ENCODE results near the gene STAT2.
A peak's percentile ranks its signal among the peaks of the same experiment; 100 is the strongest.
"Not testable (repeated sequence)": the region's sequence is repeated elsewhere in the genome, so short reads cannot be mapped to it uniquely, and the experiment has no call there.

Gene STAT2

GRCh38 chr12:56359851-56360767 is at the start of gene STAT2:
Gene STAT2 (minus strand): TSS chr12:56360107. CDS start chr12:56356571, 3,536 bp downstream.
- Histone ChIP-seq H3K4me1 (ENCODE audit: insufficient read depth, low read length) (peaks cover 15% of the 10 kb centered on the region), H2AFZ (ENCODE audit: low read depth, low read length) (peak within 1 kb of the TSS; percentile 58), H3K4me3 (ENCODE audit: low read length) (peak within 1 kb of the TSS; percentile 98), H3K36me3 (ENCODE audit: insufficient read depth, low read length) (peaks cover 12% of the 10 kb centered on the region), H3K9me3 (ENCODE audit: low read length) (no peaks in the 10 kb centered on the region), H3K27me3 (ENCODE audit: insufficient read depth, low read length) (no peaks in the 10 kb centered on the region)

- H3K9me3 ChIP-seq (ENCODE audit: low read length), result no peaks in the 10 kb centered on the region
- no peak overlapping the region for H2AFZ ChIP-seq (ENCODE audit: low read depth, low read length)
- no peaks in the 10 kb centered on the region for H3K27me3 ChIP-seq (ENCODE audit: insufficient read depth, low read length)
- H3K4me1 ChIP-seq (ENCODE audit: insufficient read depth, low read length), result peaks cover 7% of the 10 kb centered on the region
- H3K36me3 ChIP-seq (ENCODE audit: insufficient read depth, low read length), result peaks cover 8% of the 10 kb centered on the region
- H3K4me3 ChIP-seq (ENCODE audit: low read length), result no peak overlapping the region
Observed at GRCh38 chr12:56408799-56409417, 49.0 kb upstream of the STAT2 start.

GRCh38 chr12:56404227-56404626 is 44.3 kb upstream of the STAT2 start:
- not testable (repeated sequence) for H2AFZ ChIP-seq (ENCODE audit: low read depth, low read length); H3K9me3 ChIP-seq (ENCODE audit: low read length); H3K4me3 ChIP-seq (ENCODE audit: low read length); H3K36me3 ChIP-seq (ENCODE audit: insufficient read depth, low read length); H3K4me1 ChIP-seq (ENCODE audit: insufficient read depth, low read length); H3K27me3 ChIP-seq (ENCODE audit: insufficient read depth, low read length)

GRCh38 chr12:56401612-56402011 is 41.7 kb upstream of the STAT2 start:
- H3K9me3 ChIP-seq (ENCODE audit: low read length); H2AFZ ChIP-seq (ENCODE audit: low read depth, low read length); H3K4me3 ChIP-seq (ENCODE audit: low read length); H3K36me3 ChIP-seq (ENCODE audit: insufficient read depth, low read length); H3K27me3 ChIP-seq (ENCODE audit: insufficient read depth, low read length); H3K4me1 ChIP-seq (ENCODE audit: insufficient read depth, low read length): not testable (repeated sequence)

- H2AFZ ChIP-seq (ENCODE audit: low read depth, low read length); H3K4me1 ChIP-seq (ENCODE audit: insufficient read depth, low read length); H3K4me3 ChIP-seq (ENCODE audit: low read length); H3K27me3 ChIP-seq (ENCODE audit: insufficient read depth, low read length); H3K36me3 ChIP-seq (ENCODE audit: insufficient read depth, low read length); H3K9me3 ChIP-seq (ENCODE audit: low read length): not testable (repeated sequence)
Observed at GRCh38 chr12:56401125-56401524, 41.2 kb upstream of the STAT2 start.

GRCh38 chr12:56399466-56399865 is 39.6 kb upstream of the STAT2 start:
- not testable (repeated sequence) for H3K4me1 ChIP-seq (ENCODE audit: insufficient read depth, low read length); H2AFZ ChIP-seq (ENCODE audit: low read depth, low read length); H3K9me3 ChIP-seq (ENCODE audit: low read length); H3K36me3 ChIP-seq (ENCODE audit: insufficient read depth, low read length); H3K27me3 ChIP-seq (ENCODE audit: insufficient read depth, low read length); H3K4me3 ChIP-seq (ENCODE audit: low read length)

- Histone ChIP-seq H3K27me3 (ENCODE audit: insufficient read depth, low read length) (no peaks in the 10 kb centered on the region), H3K9me3 (ENCODE audit: low read length) (peaks cover 2% of the 10 kb centered on the region), H3K4me3 (ENCODE audit: low read length) (no peak overlapping the region), H2AFZ (ENCODE audit: low read depth, low read length) (no peak overlapping the region), H3K36me3 (ENCODE audit: insufficient read depth, low read length) (no peaks in the 10 kb centered on the region), H3K4me1 (ENCODE audit: insufficient read depth, low read length) (no peaks in the 10 kb centered on the region)
Observed at GRCh38 chr12:56398324-56398723, 38.4 kb upstream of the STAT2 start.

- Histone ChIP-seq H3K4me3 (ENCODE audit: low read length) (no peak overlapping the region), H2AFZ (ENCODE audit: low read depth, low read length) (no peak overlapping the region), H3K9me3 (ENCODE audit: low read length) (no peaks in the 10 kb centered on the region), H3K36me3 (ENCODE audit: insufficient read depth, low read length) (no peaks in the 10 kb centered on the region), H3K4me1 (ENCODE audit: insufficient read depth, low read length) (peaks cover 2% of the 10 kb centered on the region), H3K27me3 (ENCODE audit: insufficient read depth, low read length) (peaks cover 2% of the 10 kb centered on the region)
Observed at GRCh38 chr12:56392331-56392730, 32.4 kb upstream of the STAT2 start.

- H3K27me3 ChIP-seq (ENCODE audit: insufficient read depth, low read length), result peaks cover 2% of the 10 kb centered on the region
- H3K4me1 ChIP-seq (ENCODE audit: insufficient read depth, low read length), result peaks cover 4% of the 10 kb centered on the region
- H2AFZ ChIP-seq (ENCODE audit: low read depth, low read length), result no peak overlapping the region
- H3K9me3 ChIP-seq (ENCODE audit: low read length), result no peaks in the 10 kb centered on the region
- H3K36me3 ChIP-seq (ENCODE audit: insufficient read depth, low read length), result no peaks in the 10 kb centered on the region
- H3K4me3 ChIP-seq (ENCODE audit: low read length), result no peak overlapping the region
Observed at GRCh38 chr12:56391721-56392120, 31.8 kb upstream of the STAT2 start.

GRCh38 chr12:56389412-56389811 is 29.5 kb upstream of the STAT2 start:
- H3K4me1 ChIP-seq (ENCODE audit: insufficient read depth, low read length), result peaks cover 4% of the 10 kb centered on the region
- H3K4me3 ChIP-seq (ENCODE audit: low read length), result no peak overlapping the region
- peaks cover 2% of the 10 kb centered on the region for H3K27me3 ChIP-seq (ENCODE audit: insufficient read depth, low read length)

GRCh38 chr12:56387152-56387736 is 27.3 kb upstream of the STAT2 start:
- peaks cover 2% of the 10 kb centered on the region for H3K27me3 ChIP-seq (ENCODE audit: insufficient read depth, low read length)
- H3K4me3 ChIP-seq (ENCODE audit: low read length), result no peak overlapping the region

More at GRCh38 chr12:56389412-56389811, 29.5 kb upstream of the STAT2 start:
- H2AFZ ChIP-seq (ENCODE audit: low read depth, low read length), result no peak overlapping the region
- H3K9me3 ChIP-seq (ENCODE audit: low read length), result no peaks in the 10 kb centered on the region
- H3K36me3 ChIP-seq (ENCODE audit: insufficient read depth, low read length), result no peaks in the 10 kb centered on the region

GRCh38 chr12:56385873-56386272 is 26.0 kb upstream of the STAT2 start:
- peaks cover 4% of the 10 kb centered on the region for H3K4me1 ChIP-seq (ENCODE audit: insufficient read depth, low read length)
- peaks cover 2% of the 10 kb centered on the region for H3K27me3 ChIP-seq (ENCODE audit: insufficient read depth, low read length)
- H3K4me3 ChIP-seq (ENCODE audit: low read length), result no peak overlapping the region
- no peaks in the 10 kb centered on the region for H3K9me3 ChIP-seq (ENCODE audit: low read length)
- H3K36me3 ChIP-seq (ENCODE audit: insufficient read depth, low read length), result no peaks in the 10 kb centered on the region
- no peak overlapping the region for H2AFZ ChIP-seq (ENCODE audit: low read depth, low read length)

More at GRCh38 chr12:56387152-56387736, 27.3 kb upstream of the STAT2 start:
- H2AFZ ChIP-seq (ENCODE audit: low read depth, low read length), result no peak overlapping the region
- peaks cover 4% of the 10 kb centered on the region for H3K4me1 ChIP-seq (ENCODE audit: insufficient read depth, low read length)
- H3K36me3 ChIP-seq (ENCODE audit: insufficient read depth, low read length), result no peaks in the 10 kb centered on the region
- no peaks in the 10 kb centered on the region for H3K9me3 ChIP-seq (ENCODE audit: low read length)

GRCh38 chr12:56382611-56383010 is 22.7 kb upstream of the STAT2 start:
- Histone ChIP-seq H3K27me3 (ENCODE audit: insufficient read depth, low read length) (no peaks in the 10 kb centered on the region), H3K4me1 (ENCODE audit: insufficient read depth, low read length) (peaks cover 7% of the 10 kb centered on the region)

More at GRCh38 chr12:56382611-56383010, 22.7 kb upstream of the STAT2 start:
- Histone ChIP-seq H3K36me3 (ENCODE audit: insufficient read depth, low read length) (no peaks in the 10 kb centered on the region), H2AFZ (ENCODE audit: low read depth, low read length) (no peak overlapping the region), H3K9me3 (ENCODE audit: low read length) (no peaks in the 10 kb centered on the region), H3K4me3 (ENCODE audit: low read length) (no peak overlapping the region)

Data from neuron (in vitro differentiated cells).